ENCODE data around the gene MFRP. TPM values are rescaled to one million over a fixed set of nuclear protein-coding genes. Genes with fewer than 3 reads are reported as not detected.

MFRP gene
- total RNA-seq, 1 donor from 2014 or later, result not detected

GRCh38 chr11:119322360-119322739 is 24.2 kb downstream of the MFRP start:
- H3K36me3 Mint-ChIP-seq (ENCODE audit: unreplicated experiment), result no peaks in the 10 kb centered on the region
- no peak for DNase-seq (ENCODE audit: extremely low spot score, unreplicated experiment)
- H3K4me1 Mint-ChIP-seq (ENCODE audit: unreplicated experiment), result peaks cover 40% of the 10 kb centered on the region
- peak overlapping the region; percentile 2 for H3K27ac Mint-ChIP-seq (ENCODE audit: unreplicated experiment)
- H3K4me3 Mint-ChIP-seq (ENCODE audit: unreplicated experiment), result no peak overlapping the region
- H3K27me3 Mint-ChIP-seq (ENCODE audit: unreplicated experiment), result no peaks in the 10 kb centered on the region
- no peak for TF ChIP-seq CTCF (IDR thresholded peaks at IDR 0.05)
- no peaks in the 10 kb centered on the region for H3K9me3 Mint-ChIP-seq (ENCODE audit: unreplicated experiment)

GRCh38 chr11:119320776-119321524 is 25.6 kb downstream of the MFRP start:
- no peaks in the 10 kb centered on the region for H3K27me3 Mint-ChIP-seq (ENCODE audit: unreplicated experiment)
- peaks cover 40% of the 10 kb centered on the region for H3K4me1 Mint-ChIP-seq (ENCODE audit: unreplicated experiment)
- no peak for TF ChIP-seq CTCF (IDR thresholded peaks at IDR 0.05)
- no peaks in the 10 kb centered on the region for H3K36me3 Mint-ChIP-seq (ENCODE audit: unreplicated experiment)
- H3K4me3 Mint-ChIP-seq (ENCODE audit: unreplicated experiment), result peak overlapping the region; percentile 48
- DNase-seq (ENCODE audit: extremely low spot score, unreplicated experiment), result no peak
- peak overlapping the region; percentile 73 for H3K27ac Mint-ChIP-seq (ENCODE audit: unreplicated experiment)
- no peaks in the 10 kb centered on the region for H3K9me3 Mint-ChIP-seq (ENCODE audit: unreplicated experiment)

GRCh38 chr11:119320240-119320775 is 26.2 kb downstream of the MFRP start:
- Mint-ChIP-seq H3K4me3 (ENCODE audit: unreplicated experiment) (peak overlapping the region; percentile 52), H3K9me3 (ENCODE audit: unreplicated experiment) (no peaks in the 10 kb centered on the region), H3K4me1 (ENCODE audit: unreplicated experiment) (peaks cover 46% of the 10 kb centered on the region), H3K36me3 (ENCODE audit: unreplicated experiment) (no peaks in the 10 kb centered on the region), H3K27ac (ENCODE audit: unreplicated experiment) (peak overlapping the region; percentile 92), H3K27me3 (ENCODE audit: unreplicated experiment) (no peaks in the 10 kb centered on the region)
- no peak for DNase-seq (ENCODE audit: extremely low spot score, unreplicated experiment)
- no peak for TF ChIP-seq CTCF (IDR thresholded peaks at IDR 0.05)

- H3K27me3 Mint-ChIP-seq (ENCODE audit: unreplicated experiment), result no peaks in the 10 kb centered on the region
- H3K4me3 Mint-ChIP-seq (ENCODE audit: unreplicated experiment), result peak overlapping the region; percentile 52
- peaks cover 50% of the 10 kb centered on the region for H3K4me1 Mint-ChIP-seq (ENCODE audit: unreplicated experiment)
These were observed 26.7 kb downstream of the MFRP start for GRCh38 chr11:119319700-119320239.

More at GRCh38 chr11:119319700-119320239, 26.7 kb downstream of the MFRP start:
- no peak for TF ChIP-seq CTCF (IDR thresholded peaks at IDR 0.05)
- Mint-ChIP-seq H3K27ac (ENCODE audit: unreplicated experiment) (peak overlapping the region; percentile 92), H3K9me3 (ENCODE audit: unreplicated experiment) (no peaks in the 10 kb centered on the region), H3K36me3 (ENCODE audit: unreplicated experiment) (no peaks in the 10 kb centered on the region)
- DNase-seq (ENCODE audit: extremely low spot score, unreplicated experiment), result no peak
